Endothelial cell of umbilical vein (primary cell): ENCODE data around the gene STAB1. TPM values are rescaled to one million over a fixed set of nuclear protein-coding genes. Genes with fewer than 3 reads are reported as not detected.

Experiments
- BruUV-seq: library from RNA; stranded (reverse); fragments of 400-500 nt; replicated peaks from 2 replicates; lab custom pipeline; 2021; lab: Mats Ljungman, UMichigan
- CTCF ChIA-PET: fragments of 300-600, 350-600 bp; sonication (Branson Sonifier 250); formaldehyde crosslinking; loops from one replicate; lab custom pipeline; 2021; ENCODE audit warnings: antibody characterized with exemption, inconsistent platforms; lab: Charles Lee
- POLR2A ChIA-PET: fragments of 300-600, 350-600 bp; sonication (Branson Sonifier 250); formaldehyde crosslinking; loops from one replicate; lab custom pipeline; 2021; ENCODE audit warnings: antibody characterized with exemption, inconsistent platforms; lab: Charles Lee
- DNase-seq: peaks from one replicate; pipeline ENCODE4 v3.0.0-alpha.2; 2011; ENCODE audit warnings: low read depth, low spot score
- FAIRE-seq: peaks from 2 replicates; lab custom pipeline; 2011; peaks lifted over from hg19 to GRCh38; lab: Jason Lieb, UNC
- H2AFZ ChIP-seq: 2 replicates; pipeline ENCODE4 v1.6.0; 2012; ENCODE audit warnings: low read depth, low read length, control low read depth, inconsistent platforms
- H3K27ac ChIP-seq: 2 replicates; pipeline ENCODE4 v1.5.1; 2011; ENCODE audit warnings: low read depth, mild to moderate bottlenecking, control low read depth, low read length, moderate library complexity; ENCODE audit not compliant: insufficient read depth
- H3K27me3 ChIP-seq, 2 experiments: 2 replicates each; pipeline versions ENCODE4 v1.6.0 to v1.6.1; 2011; ENCODE audit warnings: low read length in 2 of 2, mixed read lengths in 1 of 2; ENCODE audit not compliant: control insufficient read depth in 2 of 2, insufficient read depth in 2 of 2
- H3K36me3 ChIP-seq, 2 experiments: 2 replicates in 1 of 2; 3 replicates in 1 of 2; pipeline ENCODE4 v1.5.1; 2011; ENCODE audit warnings: low read length in 2 of 2, mild to moderate bottlenecking in 1 of 2, moderate library complexity in 1 of 2; ENCODE audit not compliant: control insufficient read depth in 2 of 2, insufficient read depth in 2 of 2; ENCODE audit errors: extremely low read depth in 1 of 2
- H3K4me1 ChIP-seq: 3 replicates; pipeline ENCODE4 v1.5.1; 2011; ENCODE audit warnings: mild to moderate bottlenecking, low read length; ENCODE audit not compliant: control insufficient read depth, insufficient read depth; ENCODE audit errors: extremely low read depth
- H3K4me2 ChIP-seq: 2 replicates; pipeline ENCODE4 v1.6.1; 2011; ENCODE audit warnings: low read length, control low read depth, mixed read lengths; ENCODE audit not compliant: insufficient read depth
- H3K4me3 ChIP-seq, 3 experiments: fragments of 200-600 bp in 1 of 3; sonication (generic), shearing (Covaris generic) in 1 of 3; replicated peaks in 1 of 3; 2 replicates each; pipeline ENCODE4 v1.5.1; 2011 to 2016; ENCODE audit warnings: control low read depth in 3 of 3, low read length in 3 of 3, mild to moderate bottlenecking in 2 of 3, inconsistent platforms in 1 of 3, low read depth in 1 of 3, moderate library complexity in 1 of 3; ENCODE audit not compliant: insufficient read depth in 1 of 3
- H3K79me2 ChIP-seq: 2 replicates; pipeline ENCODE4 v1.6.0; 2012; ENCODE audit warnings: low read length, inconsistent platforms; ENCODE audit not compliant: control insufficient read depth, insufficient read depth
- H3K9ac ChIP-seq: replicated peaks from 2 replicates; pipeline ENCODE3; 2011; ENCODE audit warnings: low read length, control low read depth; ENCODE audit not compliant: insufficient read depth; ENCODE audit errors: extremely low read depth
- H3K9me1 ChIP-seq: replicated peaks from 3 replicates; pipeline ENCODE4 v1.6.0; 2011; ENCODE audit warnings: mild to moderate bottlenecking, low read length; ENCODE audit not compliant: control insufficient read depth, insufficient read depth; ENCODE audit errors: extremely low read depth
- H3K9me3 ChIP-seq: replicated peaks from 2 replicates; pipeline ENCODE4 v1.5.1; 2012; ENCODE audit warnings: low read length, inconsistent platforms; ENCODE audit not compliant: control insufficient read depth, insufficient read depth
- H4K20me1 ChIP-seq: replicated peaks from 2 replicates; pipeline ENCODE3; 2011; ENCODE audit warnings: mild to moderate bottlenecking, low read length; ENCODE audit not compliant: control insufficient read depth, insufficient read depth; ENCODE audit errors: extremely low read depth
- EZH2 ChIP-seq: IDR thresholded peaks from 2 replicates; pipeline ENCODE4 v1.6.1; 2012; ENCODE audit warnings: borderline replicate concordance, low read depth, mild to moderate bottlenecking, moderate library complexity, low read length, inconsistent platforms; ENCODE audit not compliant: severe bottlenecking
- FOS ChIP-seq: IDR thresholded peaks from 2 replicates; pipeline ENCODE4 v1.6.1; 2011; ENCODE audit warnings: mild to moderate bottlenecking, low read length, moderate library complexity, borderline replicate concordance; ENCODE audit not compliant: insufficient read depth
- GATA2 ChIP-seq: IDR thresholded peaks from 2 replicates; pipeline ENCODE4 v1.7.0; 2011; ENCODE audit warnings: low read depth, mild to moderate bottlenecking, moderate library complexity, mixed read lengths, low read length; ENCODE audit not compliant: insufficient read length, insufficient read depth
- JUN ChIP-seq: IDR thresholded peaks from 2 replicates; pipeline ENCODE4 v1.6.1; 2011; ENCODE audit warnings: borderline replicate concordance, low read depth; ENCODE audit not compliant: insufficient read length, insufficient read depth
- MYC ChIP-seq: IDR thresholded peaks from one replicate; pipeline ENCODE4 v1.6.1; 2011; ENCODE audit warnings: mild to moderate bottlenecking, low read depth, low read length
- POLR2A ChIP-seq: IDR thresholded peaks from 2 replicates; pipeline ENCODE4 v1.6.1; 2012; ENCODE audit warnings: low read depth, mild to moderate bottlenecking, control low read depth, low read length
- POLR2AphosphoS5 ChIP-seq: IDR thresholded peaks from 2 replicates; pipeline ENCODE4 v1.6.1; 2012; ENCODE audit warnings: low read depth, mild to moderate bottlenecking, control low read depth, low read length, moderate library complexity; ENCODE audit not compliant: insufficient read depth
- dilution Hi-C: fragments of 300-500 bp; cut with MboI; formaldehyde crosslinking; loops from one replicate; pipeline ENCODE4 v1.15.0; 2019; ENCODE audit warnings: low sequenced_read_pairs; ENCODE audit not compliant: extremely low pct_ligation_motif_present
- intact Hi-C: fragments of 100-400 bp; cut with micrococcal nuclease; formaldehyde crosslinking; loops from one replicate; pipeline ENCODE4 v1.10.0; 2022
- polyA plus RNA-seq, 4 experiments: library from polyadenylated mRNA; depleted of rRNA in 3 of 4; stranded (reverse) in 3 of 4; unstranded in 1 of 4; fragments of >200 nt; gene quantifications; 2 replicates each; pipeline versions ENCODE4 v1.2.1 to v1.2.3, GENCODE V29; 2011 to 2012; ENCODE audit warnings: missing spikeins in 1 of 4
- total RNA-seq: library from RNA; stranded (reverse); gene quantifications from 2 replicates; pipeline ENCODE4 v1.2.3, GENCODE V29; 2021
- TF ChIP-seq, protein P1 (sequence below), 2 donors: IDR thresholded peaks; 1 replicate in 1 of 2; 2 replicates in 1 of 2; pipeline ENCODE4 v1.5.1; 2011; ENCODE audit warnings: low read length in 2 of 2, mild to moderate bottlenecking in 2 of 2, moderate library complexity in 2 of 2, control low read depth in 1 of 2, inconsistent platforms in 1 of 2, low read depth in 1 of 2; ENCODE audit not compliant: insufficient read depth in 1 of 2; ENCODE audit errors: extremely low read depth in 1 of 2
- TF ChIP-seq, protein P2 (sequence below): IDR thresholded peaks from 2 replicates; pipeline ENCODE4 v1.6.1; 2011; ENCODE audit not compliant: insufficient read depth, insufficient read length

The STAB1 gene
- total and polyA plus RNA-seq, 2 donors (not counting 3 experiments of a cell fraction or from before 2014, with no cell fraction given) = 369 TPM

DNA sequence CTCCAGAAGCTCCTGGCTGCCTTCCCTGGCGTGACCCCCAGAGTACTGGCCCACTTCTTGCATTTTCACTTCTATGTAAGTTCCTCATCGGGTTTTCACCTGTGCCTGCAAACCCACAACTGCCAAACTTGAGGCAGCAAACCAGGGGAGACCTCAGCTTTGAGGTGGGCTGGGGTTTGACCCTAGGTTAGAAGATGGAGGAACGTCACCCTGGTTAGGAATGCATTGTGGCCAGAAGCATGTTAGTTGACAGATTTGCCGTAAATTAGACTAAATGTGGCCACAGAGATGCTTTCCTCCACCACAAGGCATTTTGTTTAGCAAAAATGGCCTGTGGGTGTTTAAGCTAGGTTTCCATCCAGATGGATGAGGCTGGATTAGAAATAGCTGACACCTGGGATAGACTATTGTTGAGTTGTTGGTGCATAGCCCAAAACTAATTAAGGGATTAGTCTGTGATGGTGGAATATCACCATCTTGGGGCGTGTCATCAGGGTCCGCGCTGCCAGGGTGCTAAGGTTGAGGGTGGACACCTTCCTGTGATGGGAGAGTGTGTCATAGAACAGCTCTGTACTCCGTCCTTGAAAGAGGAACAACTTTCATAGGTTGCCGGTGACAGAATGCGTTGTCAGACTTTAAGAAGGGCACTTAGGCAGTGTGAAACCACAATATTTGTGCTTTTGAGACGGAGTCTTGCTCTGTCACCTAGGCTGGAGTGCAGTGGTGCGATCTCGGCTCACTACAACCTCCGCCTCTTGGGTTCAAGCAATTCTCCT lies 36.2 kb upstream of the STAB1 start:
- no peak overlapping the region for H3K4me2 ChIP-seq
- TSS peak; percentile 2 for BruUV-seq
- peaks cover 55% of the 10 kb centered on the region for H3K79me2 ChIP-seq
- TF ChIP-seq POLR2A (no peak), GATA2 (no peak), MYC (no peak), JUN (no peak), POLR2AphosphoS5 (no peak), FOS (no peak), EZH2 (no peak)
- TF ChIP-seq, protein P1, sequence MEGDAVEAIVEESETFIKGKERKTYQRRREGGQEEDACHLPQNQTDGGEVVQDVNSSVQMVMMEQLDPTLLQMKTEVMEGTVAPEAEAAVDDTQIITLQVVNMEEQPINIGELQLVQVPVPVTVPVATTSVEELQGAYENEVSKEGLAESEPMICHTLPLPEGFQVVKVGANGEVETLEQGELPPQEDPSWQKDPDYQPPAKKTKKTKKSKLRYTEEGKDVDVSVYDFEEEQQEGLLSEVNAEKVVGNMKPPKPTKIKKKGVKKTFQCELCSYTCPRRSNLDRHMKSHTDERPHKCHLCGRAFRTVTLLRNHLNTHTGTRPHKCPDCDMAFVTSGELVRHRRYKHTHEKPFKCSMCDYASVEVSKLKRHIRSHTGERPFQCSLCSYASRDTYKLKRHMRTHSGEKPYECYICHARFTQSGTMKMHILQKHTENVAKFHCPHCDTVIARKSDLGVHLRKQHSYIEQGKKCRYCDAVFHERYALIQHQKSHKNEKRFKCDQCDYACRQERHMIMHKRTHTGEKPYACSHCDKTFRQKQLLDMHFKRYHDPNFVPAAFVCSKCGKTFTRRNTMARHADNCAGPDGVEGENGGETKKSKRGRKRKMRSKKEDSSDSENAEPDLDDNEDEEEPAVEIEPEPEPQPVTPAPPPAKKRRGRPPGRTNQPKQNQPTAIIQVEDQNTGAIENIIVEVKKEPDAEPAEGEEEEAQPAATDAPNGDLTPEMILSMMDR (IDR thresholded peaks at IDR 0.05; ENCODE audit: extremely low read depth in 1 of 2, insufficient read depth in 1 of 2, low read depth in 1 of 2, low read length in 2 of 2) = no peak
- TF ChIP-seq, protein P2, sequence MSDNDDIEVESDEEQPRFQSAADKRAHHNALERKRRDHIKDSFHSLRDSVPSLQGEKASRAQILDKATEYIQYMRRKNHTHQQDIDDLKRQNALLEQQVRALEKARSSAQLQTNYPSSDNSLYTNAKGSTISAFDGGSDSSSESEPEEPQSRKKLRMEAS = no peak
- dilution Hi-C loops = no loop called here
- no peaks in the 10 kb centered on the region for H3K9me3 ChIP-seq
- FAIRE-seq (no peak), DNase-seq (no peak)
- peaks cover 23 to 25% of the 10 kb centered on the region in 2 experiments for H3K36me3 ChIP-seq
- H3K4me3 ChIP-seq = no peak overlapping the region
- H4K20me1 ChIP-seq = no peaks in the 10 kb centered on the region
- no peak overlapping the region for H3K27ac ChIP-seq
- H3K9me1 ChIP-seq = no peaks in the 10 kb centered on the region
- H2AFZ ChIP-seq = no peak overlapping the region
- no peak overlapping the region for H3K9ac ChIP-seq
- ChIA-PET CTCF (interaction anchor here (1.2 kb wide), 1 partner anchor 47 kb away, joined by 7 read pairs; no protein-coding TSS in a partner anchor), POLR2A (no interaction called here)
- intact Hi-C loops = loop anchor here (5.0 kb wide), 1 partner anchor 38 kb away; the partner anchor contains the start of gene STAB1
- H3K27me3 ChIP-seq = no peaks in the 10 kb centered on the region
- H3K4me1 ChIP-seq = peaks cover 17% of the 10 kb centered on the region
